HG03103 (cell line): ENCODE data around the gene LRFN5.
"Not testable (repeated sequence)": the region's sequence is repeated elsewhere in the genome, so short reads cannot be mapped to it uniquely, and the experiment has no call there.

ENCODE experiments used
- ATAC-seq: cut with Tn5 transposase; IDR thresholded peaks from one replicate; pipeline ENCODE4 v1.9.1; 2021; ENCODE audit warnings: low read depth; ENCODE audit not compliant: unreplicated experiment

Gene LRFN5

GRCh38 chr14:41606532-41607303 is at the start of gene LRFN5:
Gene LRFN5 (plus strand): TSS chr14:41606876.
- ATAC-seq = no peak

GRCh38 chr14:41558490-41558889 is 48.2 kb upstream of the LRFN5 start:
- no peak for ATAC-seq

GRCh38 chr14:41566864-41567263 is 39.8 kb upstream of the LRFN5 start:
- not testable (repeated sequence) for ATAC-seq

GRCh38 chr14:41568979-41569378 is 37.7 kb upstream of the LRFN5 start:
- no peak for ATAC-seq

GRCh38 chr14:41570415-41571155 is 36.1 kb upstream of the LRFN5 start:
- ATAC-seq = no peak

- ATAC-seq = no peak
These were observed 20.4 kb upstream of the LRFN5 start for GRCh38 chr14:41586237-41586636.

GRCh38 chr14:41597647-41598046 is 9.0 kb upstream of the LRFN5 start:
- ATAC-seq = no peak

GRCh38 chr14:41599805-41600385 is 6.8 kb upstream of the LRFN5 start:
- not testable (repeated sequence) for ATAC-seq

- ATAC-seq = no peak
These were observed 1.8 kb upstream of the LRFN5 start for GRCh38 chr14:41604721-41605531.

- no peak for ATAC-seq
These were observed 960 bp upstream of the LRFN5 start for GRCh38 chr14:41605550-41606281.

- no peak for ATAC-seq
These were observed 469 bp upstream of the LRFN5 start for GRCh38 chr14:41606282-41606531.

- no peak for ATAC-seq
These were observed 664 bp downstream of the LRFN5 start for GRCh38 chr14:41607304-41607775.

- no peak for ATAC-seq
These were observed 1.4 kb downstream of the LRFN5 start for GRCh38 chr14:41607966-41608663.

GRCh38 chr14:41608681-41609390 is 2.2 kb downstream of the LRFN5 start:
- no peak for ATAC-seq

GRCh38 chr14:41609704-41610183 is 3.1 kb downstream of the LRFN5 start:
- no peak for ATAC-seq

GRCh38 chr14:41615011-41615595 is 8.4 kb downstream of the LRFN5 start:
- ATAC-seq = no peak

- ATAC-seq = no peak
These were observed 17.1 kb downstream of the LRFN5 start for GRCh38 chr14:41623736-41624135.

- ATAC-seq = no peak
These were observed 23.2 kb downstream of the LRFN5 start for GRCh38 chr14:41629876-41630275.

- ATAC-seq = no peak
These were observed 27.6 kb downstream of the LRFN5 start for GRCh38 chr14:41634286-41634685.
